Measurements from ENCODE around the gene SCTR.

DNA sequence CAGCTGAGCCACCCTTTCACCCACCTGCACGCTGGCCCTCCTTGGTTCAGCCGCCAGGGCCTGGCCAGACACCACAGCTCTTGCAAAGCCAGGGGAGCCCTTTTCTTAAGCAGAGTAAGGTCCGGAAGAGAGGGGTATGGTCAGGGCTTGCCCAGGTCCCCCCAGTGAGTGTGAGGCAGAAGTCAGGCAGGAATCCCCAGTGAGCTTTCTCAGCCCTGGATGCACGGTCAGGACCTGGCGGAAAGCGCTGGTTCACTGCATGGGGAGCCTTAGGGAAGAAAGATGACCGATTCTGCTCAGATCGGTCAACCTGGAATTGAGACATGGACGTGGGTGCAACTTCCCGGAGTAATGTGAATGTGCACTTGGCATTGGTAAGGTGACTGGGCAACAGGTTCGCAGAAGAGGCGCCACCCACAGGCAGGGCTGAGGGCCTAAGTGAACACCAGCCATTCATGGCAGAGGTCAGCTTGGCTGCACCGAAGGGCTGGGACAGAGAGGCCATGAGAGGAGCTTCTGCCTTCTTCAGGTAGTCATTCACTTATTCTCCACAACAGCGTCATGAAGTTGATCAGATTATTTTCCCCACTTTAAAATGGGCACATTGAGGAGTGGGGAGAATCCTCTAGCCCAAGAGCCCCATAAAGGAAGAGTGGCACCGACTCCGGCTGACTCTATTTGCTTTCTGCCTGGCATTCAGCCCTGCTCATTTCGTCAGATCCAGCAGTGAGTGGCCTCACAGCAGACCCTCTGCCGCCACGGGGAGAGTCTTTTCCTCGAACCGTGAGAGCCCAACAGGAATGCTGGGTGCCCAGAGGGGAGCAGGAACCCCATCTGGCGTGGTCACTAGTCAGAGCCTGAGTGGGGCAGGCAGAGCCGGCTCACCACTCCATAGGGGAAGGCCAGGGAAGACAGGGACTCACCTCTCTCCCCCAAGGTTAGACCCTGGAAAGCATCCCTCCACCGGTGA, 35.8 kb downstream of the SCTR start:
- no peak for TF ChIP-seq BACH2 (CRISPR knock-in tag; IDR thresholded peaks at IDR 0.05; ENCODE audit: borderline replicate concordance)
- TF ChIP-seq TOX (CRISPR knock-in tag; IDR thresholded peaks at IDR 0.05; ENCODE audit: borderline replicate concordance): no peak
- TF ChIP-seq SNAI2 (CRISPR knock-in tag; IDR thresholded peaks at IDR 0.05): no peak
- no peak for TF ChIP-seq ARNTL (CRISPR knock-in tag; IDR thresholded peaks at IDR 0.05; ENCODE audit: borderline replicate concordance, low read depth)
- no peak for TF ChIP-seq ZNF8 (CRISPR knock-in tag; IDR thresholded peaks at IDR 0.05)
- TF ChIP-seq ZNF565 (CRISPR knock-in tag; conservative IDR thresholded peaks at IDR 0.05; ENCODE audit: low read depth): no peak
- TF ChIP-seq, protein P1, sequence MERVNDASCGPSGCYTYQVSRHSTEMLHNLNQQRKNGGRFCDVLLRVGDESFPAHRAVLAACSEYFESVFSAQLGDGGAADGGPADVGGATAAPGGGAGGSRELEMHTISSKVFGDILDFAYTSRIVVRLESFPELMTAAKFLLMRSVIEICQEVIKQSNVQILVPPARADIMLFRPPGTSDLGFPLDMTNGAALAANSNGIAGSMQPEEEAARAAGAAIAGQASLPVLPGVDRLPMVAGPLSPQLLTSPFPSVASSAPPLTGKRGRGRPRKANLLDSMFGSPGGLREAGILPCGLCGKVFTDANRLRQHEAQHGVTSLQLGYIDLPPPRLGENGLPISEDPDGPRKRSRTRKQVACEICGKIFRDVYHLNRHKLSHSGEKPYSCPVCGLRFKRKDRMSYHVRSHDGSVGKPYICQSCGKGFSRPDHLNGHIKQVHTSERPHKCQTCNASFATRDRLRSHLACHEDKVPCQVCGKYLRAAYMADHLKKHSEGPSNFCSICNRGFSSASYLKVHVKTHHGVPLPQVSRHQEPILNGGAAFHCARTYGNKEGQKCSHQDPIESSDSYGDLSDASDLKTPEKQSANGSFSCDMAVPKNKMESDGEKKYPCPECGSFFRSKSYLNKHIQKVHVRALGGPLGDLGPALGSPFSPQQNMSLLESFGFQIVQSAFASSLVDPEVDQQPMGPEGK (CRISPR knock-in tag; IDR thresholded peaks at IDR 0.05; ENCODE audit: borderline replicate concordance): no peak
- TF ChIP-seq, protein P2, sequence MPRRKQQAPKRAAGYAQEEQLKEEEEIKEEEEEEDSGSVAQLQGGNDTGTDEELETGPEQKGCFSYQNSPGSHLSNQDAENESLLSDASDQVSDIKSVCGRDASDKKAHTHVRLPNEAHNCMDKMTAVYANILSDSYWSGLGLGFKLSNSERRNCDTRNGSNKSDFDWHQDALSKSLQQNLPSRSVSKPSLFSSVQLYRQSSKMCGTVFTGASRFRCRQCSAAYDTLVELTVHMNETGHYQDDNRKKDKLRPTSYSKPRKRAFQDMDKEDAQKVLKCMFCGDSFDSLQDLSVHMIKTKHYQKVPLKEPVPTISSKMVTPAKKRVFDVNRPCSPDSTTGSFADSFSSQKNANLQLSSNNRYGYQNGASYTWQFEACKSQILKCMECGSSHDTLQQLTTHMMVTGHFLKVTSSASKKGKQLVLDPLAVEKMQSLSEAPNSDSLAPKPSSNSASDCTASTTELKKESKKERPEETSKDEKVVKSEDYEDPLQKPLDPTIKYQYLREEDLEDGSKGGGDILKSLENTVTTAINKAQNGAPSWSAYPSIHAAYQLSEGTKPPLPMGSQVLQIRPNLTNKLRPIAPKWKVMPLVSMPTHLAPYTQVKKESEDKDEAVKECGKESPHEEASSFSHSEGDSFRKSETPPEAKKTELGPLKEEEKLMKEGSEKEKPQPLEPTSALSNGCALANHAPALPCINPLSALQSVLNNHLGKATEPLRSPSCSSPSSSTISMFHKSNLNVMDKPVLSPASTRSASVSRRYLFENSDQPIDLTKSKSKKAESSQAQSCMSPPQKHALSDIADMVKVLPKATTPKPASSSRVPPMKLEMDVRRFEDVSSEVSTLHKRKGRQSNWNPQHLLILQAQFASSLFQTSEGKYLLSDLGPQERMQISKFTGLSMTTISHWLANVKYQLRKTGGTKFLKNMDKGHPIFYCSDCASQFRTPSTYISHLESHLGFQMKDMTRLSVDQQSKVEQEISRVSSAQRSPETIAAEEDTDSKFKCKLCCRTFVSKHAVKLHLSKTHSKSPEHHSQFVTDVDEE (CRISPR knock-in tag; IDR thresholded peaks at IDR 0.05): no peak
- TF ChIP-seq ZFP3 (CRISPR knock-in tag; IDR thresholded peaks at IDR 0.05): no peak
- TF ChIP-seq ZNF70 (CRISPR knock-in tag; IDR thresholded peaks at IDR 0.05): no peak
- no peak for TF ChIP-seq ZFP30 (CRISPR knock-in tag; IDR thresholded peaks at IDR 0.05)
- TF ChIP-seq ESRRG (CRISPR knock-in tag; IDR thresholded peaks at IDR 0.05): no peak

Data from SK-N-SH treated with all-trans-retinoic acid at 6 μM for 48 hours (cell line).